Fibroblast of mammary gland (primary cell): ENCODE results near the gene CYP11A1.

ENCODE experiments used
- DNase-seq: peaks from one replicate; pipeline ENCODE4 v3.0.0-alpha.2; 2010; ENCODE audit warnings: low read depth
- H3K4me3 ChIP-seq: 2 replicates; pipeline ENCODE4 v1.5.1; 2011; ENCODE audit warnings: low read depth, mild to moderate bottlenecking, low read length, moderate library complexity; ENCODE audit not compliant: control insufficient read depth
- TF ChIP-seq, protein P1 (sequence below): conservative IDR thresholded peaks from 2 replicates; pipeline ENCODE4 v1.5.1; 2011; ENCODE audit warnings: low read depth, low read length, inconsistent platforms; ENCODE audit not compliant: control insufficient read depth, insufficient read depth

The CYP11A1 gene

DNA sequence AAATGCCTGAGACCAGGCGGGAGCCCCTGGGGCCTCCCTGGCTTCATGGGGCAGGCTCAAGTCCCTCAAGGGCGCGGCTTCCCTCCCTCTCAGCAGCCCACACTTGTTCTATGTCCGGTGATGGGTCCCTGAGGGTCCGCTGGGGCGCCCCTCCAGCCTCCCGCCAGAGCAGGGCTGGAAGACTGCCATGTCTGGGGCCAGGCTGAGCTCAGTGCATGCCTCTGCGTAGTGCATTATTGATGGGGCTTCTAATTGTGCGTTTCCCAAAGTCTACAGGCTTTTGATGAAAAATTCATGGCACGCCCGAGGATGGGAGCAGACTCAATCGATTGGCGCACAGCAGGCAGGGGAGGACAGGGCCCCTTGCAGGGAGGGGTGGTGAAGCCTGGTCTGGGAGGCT is 51.3 kb downstream of the CYP11A1 start:
- DNase-seq: no peak
- TF ChIP-seq, protein P1, sequence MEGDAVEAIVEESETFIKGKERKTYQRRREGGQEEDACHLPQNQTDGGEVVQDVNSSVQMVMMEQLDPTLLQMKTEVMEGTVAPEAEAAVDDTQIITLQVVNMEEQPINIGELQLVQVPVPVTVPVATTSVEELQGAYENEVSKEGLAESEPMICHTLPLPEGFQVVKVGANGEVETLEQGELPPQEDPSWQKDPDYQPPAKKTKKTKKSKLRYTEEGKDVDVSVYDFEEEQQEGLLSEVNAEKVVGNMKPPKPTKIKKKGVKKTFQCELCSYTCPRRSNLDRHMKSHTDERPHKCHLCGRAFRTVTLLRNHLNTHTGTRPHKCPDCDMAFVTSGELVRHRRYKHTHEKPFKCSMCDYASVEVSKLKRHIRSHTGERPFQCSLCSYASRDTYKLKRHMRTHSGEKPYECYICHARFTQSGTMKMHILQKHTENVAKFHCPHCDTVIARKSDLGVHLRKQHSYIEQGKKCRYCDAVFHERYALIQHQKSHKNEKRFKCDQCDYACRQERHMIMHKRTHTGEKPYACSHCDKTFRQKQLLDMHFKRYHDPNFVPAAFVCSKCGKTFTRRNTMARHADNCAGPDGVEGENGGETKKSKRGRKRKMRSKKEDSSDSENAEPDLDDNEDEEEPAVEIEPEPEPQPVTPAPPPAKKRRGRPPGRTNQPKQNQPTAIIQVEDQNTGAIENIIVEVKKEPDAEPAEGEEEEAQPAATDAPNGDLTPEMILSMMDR: no peak
- no peak overlapping the region for H3K4me3 ChIP-seq

DNA sequence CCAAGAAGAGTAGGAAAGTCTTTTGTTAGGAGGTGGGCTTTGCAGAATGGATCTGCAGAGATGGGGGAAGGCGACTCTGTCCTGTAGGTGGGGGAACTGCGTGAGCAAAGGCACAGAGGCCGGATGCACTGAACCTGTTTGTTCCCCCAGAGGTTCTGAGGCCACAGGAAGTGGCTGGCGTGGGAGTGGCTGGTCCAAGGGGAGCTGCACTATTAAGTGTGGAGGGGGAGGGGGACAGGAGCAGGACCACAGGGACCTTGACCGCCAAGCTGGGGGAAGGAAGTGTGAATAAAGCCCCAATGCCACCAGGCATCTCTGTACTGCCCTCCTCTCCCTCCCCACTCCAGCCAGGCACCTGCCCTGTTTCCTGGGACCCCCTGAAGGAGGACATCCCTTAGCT is 51.8 kb downstream of the CYP11A1 start:
- TF ChIP-seq, protein P1: no peak
- no peak for DNase-seq
- no peak overlapping the region for H3K4me3 ChIP-seq

DNA sequence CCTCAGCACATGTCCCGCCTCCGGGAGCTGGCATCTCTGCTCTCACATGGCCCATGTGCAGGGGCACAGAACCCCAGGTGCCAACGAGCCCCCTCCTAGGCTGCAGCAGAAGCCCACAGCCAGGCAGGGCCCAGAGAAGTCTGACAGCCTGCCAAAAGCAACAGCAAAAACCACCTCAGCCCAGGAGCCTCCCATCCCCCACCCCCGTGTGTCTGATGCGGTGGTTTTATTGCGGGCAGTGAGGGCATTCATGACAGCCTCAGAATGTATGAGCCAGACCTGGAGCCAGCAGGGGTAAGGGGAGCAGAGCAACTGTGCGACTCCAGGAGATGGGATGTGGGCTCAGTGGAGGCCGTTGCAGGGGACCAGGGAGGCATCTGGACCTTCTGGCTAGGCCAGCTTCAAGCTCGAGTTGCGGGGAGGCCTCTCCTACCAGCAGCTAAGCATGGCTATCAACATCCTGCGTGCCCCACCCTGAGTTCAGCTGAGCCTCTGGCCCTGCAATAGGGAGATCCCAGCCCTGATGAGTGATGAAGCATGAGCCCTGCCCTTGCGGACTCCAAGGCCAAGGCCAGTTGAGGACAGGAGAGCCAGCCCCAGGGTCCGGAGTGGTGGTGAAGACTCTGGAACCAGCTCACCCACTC is 52.5 kb downstream of the CYP11A1 start:
- no peak overlapping the region for H3K4me3 ChIP-seq
- DNase-seq: no peak
- TF ChIP-seq, protein P1: no peak

DNA sequence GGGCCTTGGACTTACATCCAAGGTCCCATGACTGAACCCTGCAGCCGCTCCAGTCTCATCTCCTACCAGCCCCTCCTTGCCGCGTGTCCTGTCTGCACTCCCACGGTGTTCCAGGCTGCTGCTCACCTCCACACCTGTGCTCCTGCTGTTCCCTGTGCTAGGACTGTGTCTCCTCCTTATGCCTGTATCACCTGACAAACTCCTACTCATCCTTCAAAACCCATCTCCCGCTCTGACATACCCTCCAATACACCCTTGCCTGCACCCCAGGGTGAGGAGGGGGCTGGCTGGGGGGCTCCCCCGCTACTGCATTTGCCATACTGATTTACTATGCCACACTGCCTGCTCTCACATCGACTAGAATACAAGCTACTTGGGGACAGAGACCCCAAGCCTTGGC is 53.6 kb downstream of the CYP11A1 start:
- DNase-seq: no peak
- no peak overlapping the region for H3K4me3 ChIP-seq
- TF ChIP-seq, protein P1: no peak

DNA sequence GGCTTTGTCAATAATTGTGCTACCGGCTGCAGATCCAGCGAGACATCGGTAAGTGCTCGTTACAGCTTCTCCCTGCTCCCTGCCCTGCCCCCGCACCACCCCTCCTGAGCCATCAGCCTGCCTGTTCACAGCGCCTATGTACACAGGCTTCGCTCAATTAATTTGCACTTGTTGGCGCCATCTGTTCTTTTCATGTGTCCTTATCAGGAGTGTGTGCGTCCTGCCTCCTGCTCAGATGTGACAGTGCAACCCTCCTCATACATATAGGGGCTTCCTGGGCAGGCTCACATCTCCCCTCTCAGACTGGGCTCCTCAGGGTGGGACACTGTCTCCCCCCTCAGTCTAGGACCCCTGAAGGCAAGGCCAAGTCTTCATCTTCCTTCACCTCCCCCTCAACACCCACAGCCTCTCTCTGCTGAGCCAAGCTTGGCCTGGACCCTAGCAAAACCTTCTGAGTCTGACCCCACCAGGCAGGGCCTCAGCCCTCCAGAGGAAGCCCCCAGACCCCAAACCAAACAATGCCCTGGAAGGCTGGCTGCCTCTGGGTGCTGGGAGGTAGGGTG is 54.9 kb downstream of the CYP11A1 start:
- TF ChIP-seq, protein P1: no peak
- no peak for DNase-seq
- no peak overlapping the region for H3K4me3 ChIP-seq

DNA sequence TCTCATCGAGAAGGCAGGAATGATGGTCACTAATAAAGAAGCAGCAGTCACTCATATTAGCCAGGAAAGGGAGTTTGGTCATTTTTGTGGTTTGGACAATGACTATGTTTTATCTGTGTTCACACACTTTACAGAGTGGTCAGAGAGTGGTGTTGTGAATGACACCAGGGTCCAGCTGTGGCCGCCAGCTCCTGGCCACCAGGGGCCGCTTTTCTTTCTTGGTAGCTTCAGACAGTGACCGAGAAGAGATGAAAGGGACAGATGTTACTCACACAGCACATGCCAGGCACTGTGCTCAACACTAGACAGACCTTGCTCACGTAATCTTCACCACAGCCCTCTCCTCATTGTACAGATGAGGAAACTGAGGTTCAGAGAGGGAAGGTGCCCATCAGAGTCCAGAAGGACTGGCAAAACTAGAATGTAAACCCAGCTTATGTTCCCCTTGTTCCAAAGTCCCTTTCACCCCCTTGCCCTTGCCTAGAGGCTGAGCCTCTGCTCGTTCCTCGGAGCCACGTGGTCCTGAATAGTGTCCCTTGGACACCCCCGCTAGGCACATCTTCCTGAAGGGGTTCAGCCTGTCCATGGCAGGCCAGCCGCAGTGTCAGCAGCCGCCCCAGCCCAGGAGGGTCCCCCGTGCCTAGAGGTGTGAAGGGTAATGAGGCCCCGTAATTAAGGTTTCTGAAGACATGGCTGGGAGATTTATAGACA is 55.6 kb downstream of the CYP11A1 start:
- DNase-seq: no peak
- no peak overlapping the region for H3K4me3 ChIP-seq
- TF ChIP-seq, protein P1: peak; percentile 35
